HL-60 (cell line): ENCODE results near the gene INO80C.

ENCODE experiments used
- CTCF ChIP-seq: IDR thresholded peaks from one replicate; pipeline ENCODE4 v1.5.1; 2011; ENCODE audit warnings: low read length, control low read depth, inconsistent platforms; ENCODE audit not compliant: insufficient read depth
- POLR2AphosphoS5 ChIP-seq: IDR thresholded peaks from 2 replicates; pipeline ENCODE4 v1.6.1; 2012; ENCODE audit warnings: low read depth
- SPI1 ChIP-seq: IDR thresholded peaks from 2 replicates; pipeline ENCODE4 v1.6.1; 2012; ENCODE audit warnings: low read depth, mild to moderate bottlenecking, borderline replicate concordance

- TF ChIP-seq CTCF (no peak), POLR2AphosphoS5 (no peak), SPI1 (no peak)
Measured at GRCh38 chr18:35481960-35482366, 15.8 kb downstream of the INO80C start.
